Activated CD8-positive, alpha-beta memory T cell treated with anti-CD3 and anti-CD28 coated beads, Interleukin-2, amount 10 ng/mL, durations not matched to agents 7 days and 5 days (primary cell): ENCODE data around the gene PMIS2. TPM values are rescaled to one million over a fixed set of nuclear protein-coding genes. Genes with fewer than 3 reads are reported as not detected.
A peak's percentile ranks its signal among the peaks of the same experiment; 100 is the strongest.

Experiments
- ATAC-seq: fragments of 150-1000 bp; cut with Tn5 transposase; one replicate; pipeline ENCODE4 v1.10.0; 2021; ENCODE audit warnings: moderate library complexity
- CTCF ChIA-PET: fragments of 350-600 bp; sonication (Branson Sonifier 250); formaldehyde crosslinking; loops from one replicate; lab custom pipeline; 2021; ENCODE audit warnings: antibody characterized with exemption; lab: Charles Lee
- DNase-seq: peaks from one replicate; pipeline ENCODE4 v3.0.0-alpha.2; 2020
- H3K27ac Mint-ChIP-seq: one replicate; pipeline ENCODE4 v1.8.0; 2021; ENCODE audit warnings: mild to moderate bottlenecking, mixed read lengths
- H3K27me3 Mint-ChIP-seq: one replicate; pipeline ENCODE4 v1.8.0; 2021; ENCODE audit warnings: mixed read lengths
- H3K36me3 Mint-ChIP-seq: one replicate; pipeline ENCODE4 v1.8.0; 2021; ENCODE audit warnings: mild to moderate bottlenecking, mixed read lengths
- H3K4me1 Mint-ChIP-seq: one replicate; pipeline ENCODE4 v1.8.0; 2021; ENCODE audit warnings: mixed read lengths
- H3K4me3 Mint-ChIP-seq: one replicate; pipeline ENCODE4 v1.8.0; 2021; ENCODE audit warnings: mild to moderate bottlenecking, moderate library complexity, mixed read lengths
- H3K9me3 Mint-ChIP-seq: one replicate; pipeline ENCODE4 v1.8.0; 2022; ENCODE audit warnings: low read depth, mixed read lengths
- total RNA-seq, 2 experiments: library from RNA; stranded (reverse); gene quantifications; one replicate each; pipeline ENCODE4 v1.2.3, GENCODE V29; 2021

The PMIS2 gene
- total RNA-seq, 2 experiments from 2014 or later, result not detected

- Mint-ChIP-seq H3K9me3 (no peaks in the 10 kb centered on the region), H3K36me3 (no peaks in the 10 kb centered on the region), H3K4me1 (peaks cover 19% of the 10 kb centered on the region), H3K27me3 (no peaks in the 10 kb centered on the region), H3K4me3 (no peak overlapping the region), H3K27ac (no peak overlapping the region)
- ATAC-seq (no peak), DNase-seq (no peak)
- CTCF ChIA-PET, result interaction anchor here (0.6 to 2.9 kb wide), 13 partner anchors 8 to 381 kb away, joined by 3 to 13 read pairs (median 5); partner anchors contain the start of genes COX6B1 and HAUS5
Observed at GRCh38 chr19:35549879-35550523, 36.0 kb upstream of the PMIS2 start.

- Mint-ChIP-seq H3K27ac (no peak overlapping the region), H3K9me3 (no peaks in the 10 kb centered on the region), H3K4me1 (peaks cover 16% of the 10 kb centered on the region), H3K27me3 (peaks cover 4% of the 10 kb centered on the region), H3K4me3 (no peak overlapping the region), H3K36me3 (no peaks in the 10 kb centered on the region)
- CTCF ChIA-PET, result no interaction called here
- DNase-seq (no peak), ATAC-seq (no peak)
Observed at GRCh38 chr19:35551091-35551810, 34.7 kb upstream of the PMIS2 start.

- CTCF ChIA-PET, result no interaction called here
- DNase-seq, result no peak
- Mint-ChIP-seq H3K9me3 (no peaks in the 10 kb centered on the region), H3K36me3 (no peaks in the 10 kb centered on the region), H3K27me3 (peaks cover 7% of the 10 kb centered on the region), H3K27ac (no peak overlapping the region), H3K4me3 (no peak overlapping the region), H3K4me1 (peaks cover 8% of the 10 kb centered on the region)
- ATAC-seq, result no peak
Observed at GRCh38 chr19:35552534-35553384, 33.2 kb upstream of the PMIS2 start.

GRCh38 chr19:35553385-35554000, 32.5 kb upstream of the PMIS2 start:
- Mint-ChIP-seq H3K4me3 (no peak overlapping the region), H3K36me3 (no peaks in the 10 kb centered on the region), H3K27me3 (peaks cover 7% of the 10 kb centered on the region), H3K27ac (no peak overlapping the region), H3K9me3 (no peaks in the 10 kb centered on the region), H3K4me1 (peaks cover 10% of the 10 kb centered on the region)
- no peak for ATAC-seq
- DNase-seq, result no peak
- CTCF ChIA-PET, result no interaction called here

GRCh38 chr19:35554076-35554475, 31.9 kb upstream of the PMIS2 start:
- H3K4me1 Mint-ChIP-seq, result peaks cover 11% of the 10 kb centered on the region
- H3K27ac Mint-ChIP-seq, result no peak overlapping the region
- ATAC-seq (no peak), DNase-seq (no peak)
- H3K27me3 Mint-ChIP-seq, result peaks cover 11% of the 10 kb centered on the region
- CTCF ChIA-PET, result no interaction called here
- H3K36me3 Mint-ChIP-seq, result no peaks in the 10 kb centered on the region
- no peaks in the 10 kb centered on the region for H3K9me3 Mint-ChIP-seq
- H3K4me3 Mint-ChIP-seq, result no peak overlapping the region

GRCh38 chr19:35555301-35556005, 30.5 kb upstream of the PMIS2 start:
- Mint-ChIP-seq H3K9me3 (no peaks in the 10 kb centered on the region), H3K4me3 (no peak overlapping the region), H3K36me3 (no peaks in the 10 kb centered on the region)

GRCh38 chr19:35556025-35556590, 29.9 kb upstream of the PMIS2 start:
- H3K4me1 Mint-ChIP-seq, result peaks cover 8% of the 10 kb centered on the region
- no peak overlapping the region for H3K27ac Mint-ChIP-seq
- no peak for ATAC-seq
- CTCF ChIA-PET, result interaction anchor here (1.8 kb wide), 2 partner anchors 46 to 264 kb away, joined by 4 to 6 read pairs; no protein-coding TSS in a partner anchor
- H3K27me3 Mint-ChIP-seq, result peaks cover 23% of the 10 kb centered on the region
- no peak overlapping the region for H3K4me3 Mint-ChIP-seq
- H3K9me3 Mint-ChIP-seq, result no peaks in the 10 kb centered on the region
- DNase-seq, result no peak
- no peaks in the 10 kb centered on the region for H3K36me3 Mint-ChIP-seq

More at GRCh38 chr19:35555301-35556005, 30.5 kb upstream of the PMIS2 start:
- CTCF ChIA-PET, result interaction anchor here (1.8 kb wide), 1 partner anchor 45 kb away, joined by 4 read pairs; no protein-coding TSS in a partner anchor
- H3K4me1 Mint-ChIP-seq, result peaks cover 8% of the 10 kb centered on the region
- ATAC-seq (no peak), DNase-seq (no peak)
- H3K27ac Mint-ChIP-seq, result no peak overlapping the region
- peaks cover 21% of the 10 kb centered on the region for H3K27me3 Mint-ChIP-seq

GRCh38 chr19:35556846-35557538, 29.0 kb upstream of the PMIS2 start:
- no peak for ATAC-seq
- H3K27me3 Mint-ChIP-seq, result peaks cover 28% of the 10 kb centered on the region
- no peaks in the 10 kb centered on the region for H3K9me3 Mint-ChIP-seq

GRCh38 chr19:35557539-35558399, 28.2 kb upstream of the PMIS2 start:
- Mint-ChIP-seq H3K4me3 (peak overlapping the region; percentile 52), H3K36me3 (no peaks in the 10 kb centered on the region), H3K9me3 (no peaks in the 10 kb centered on the region), H3K27me3 (peaks cover 30% of the 10 kb centered on the region), H3K4me1 (peaks cover 8% of the 10 kb centered on the region), H3K27ac (no peak overlapping the region)
- DNase-seq (peak; percentile 66), ATAC-seq (peak; percentile 67)
- CTCF ChIA-PET, result interaction anchor here (0.7 to 2.4 kb wide), 5 partner anchors 9 to 262 kb away, joined by 3 to 9 read pairs (median 3); no protein-coding TSS in a partner anchor

More at GRCh38 chr19:35556846-35557538, 29.0 kb upstream of the PMIS2 start:
- H3K4me1 Mint-ChIP-seq, result peaks cover 8% of the 10 kb centered on the region
- CTCF ChIA-PET, result interaction anchor here (0.7 to 2.4 kb wide), 3 partner anchors 8 to 263 kb away, joined by 3 to 9 read pairs (median 6); no protein-coding TSS in a partner anchor
- no peaks in the 10 kb centered on the region for H3K36me3 Mint-ChIP-seq
- no peak overlapping the region for H3K4me3 Mint-ChIP-seq
- no peak for DNase-seq
- H3K27ac Mint-ChIP-seq, result no peak overlapping the region

- CTCF ChIA-PET, result interaction anchor here (1.0 to 2.4 kb wide), 2 partner anchors 10 to 134 kb away, joined by 3 to 9 read pairs; no protein-coding TSS in a partner anchor
- Mint-ChIP-seq H3K4me1 (peaks cover 8% of the 10 kb centered on the region), H3K4me3 (no peak overlapping the region), H3K27me3 (peaks cover 30% of the 10 kb centered on the region), H3K9me3 (no peaks in the 10 kb centered on the region), H3K27ac (no peak overlapping the region), H3K36me3 (no peaks in the 10 kb centered on the region)
- no peak for DNase-seq
- no peak for ATAC-seq
Observed at GRCh38 chr19:35558400-35559280, 27.3 kb upstream of the PMIS2 start.
